Stimulated activated CD8-positive, alpha-beta memory T cell treated with anti-CD3 and anti-CD28 coated beads, Interleukin-12 subunit alpha, Interleukin-12 subunit beta, amount 100 ng/mL, for 4 hours (primary cell): Measurements from ENCODE around the gene DMXL1.

Source experiments
- DNase-seq: peaks from one replicate; pipeline ENCODE4 v3.0.0-alpha.2; 2020; ENCODE audit warnings: low read depth

The DMXL1 gene

DNA sequence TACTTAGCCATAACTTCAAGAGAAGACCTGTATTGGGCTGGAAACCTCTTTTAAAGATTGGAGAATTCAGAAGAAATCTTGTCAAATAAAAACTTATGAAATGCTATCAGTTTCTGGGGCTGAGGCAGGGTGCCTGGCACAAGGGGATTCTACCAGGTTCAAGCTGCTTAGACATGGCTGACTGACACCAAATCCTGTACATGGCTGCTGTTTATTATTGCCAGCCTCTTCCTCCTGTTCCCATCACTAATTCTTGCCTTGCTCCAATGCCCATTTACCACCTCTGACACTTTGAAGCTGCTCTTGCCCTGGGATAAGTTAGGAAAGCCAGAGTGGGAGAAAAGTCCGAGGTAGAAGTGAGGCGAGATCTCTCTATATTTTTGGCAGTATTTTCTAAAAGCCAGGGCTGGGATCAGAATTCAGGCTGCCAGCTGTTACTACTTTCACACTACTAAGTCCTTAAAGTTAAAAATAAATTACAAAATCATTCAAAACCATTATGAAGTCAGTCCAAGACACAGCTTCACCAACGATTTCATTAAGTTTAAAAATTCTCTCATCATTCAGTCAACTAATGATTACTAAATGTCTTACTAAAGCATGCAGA lies 218.7 kb downstream of the DMXL1 start:
- DNase-seq: no peak

DNA sequence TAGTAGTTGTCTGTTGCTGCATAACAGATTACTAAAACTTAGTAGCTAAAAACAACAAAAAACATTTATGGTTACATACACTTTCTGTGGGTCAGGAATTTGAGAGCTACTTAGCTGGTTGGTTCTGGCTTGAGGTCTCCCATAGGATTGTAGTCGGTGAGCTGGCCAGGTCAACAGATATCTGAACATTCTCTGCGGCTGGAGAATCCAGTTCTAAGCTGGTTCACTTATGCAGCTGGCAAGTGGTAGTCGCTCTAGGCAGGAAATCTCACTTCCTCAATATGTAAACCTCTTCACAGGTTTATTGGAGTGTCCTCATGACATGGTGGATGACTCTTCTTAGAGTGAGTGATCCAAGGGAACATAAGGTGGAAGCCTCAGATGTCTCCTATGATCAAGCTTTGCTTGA lies 219.3 kb downstream of the DMXL1 start:
- no peak for DNase-seq

DNA sequence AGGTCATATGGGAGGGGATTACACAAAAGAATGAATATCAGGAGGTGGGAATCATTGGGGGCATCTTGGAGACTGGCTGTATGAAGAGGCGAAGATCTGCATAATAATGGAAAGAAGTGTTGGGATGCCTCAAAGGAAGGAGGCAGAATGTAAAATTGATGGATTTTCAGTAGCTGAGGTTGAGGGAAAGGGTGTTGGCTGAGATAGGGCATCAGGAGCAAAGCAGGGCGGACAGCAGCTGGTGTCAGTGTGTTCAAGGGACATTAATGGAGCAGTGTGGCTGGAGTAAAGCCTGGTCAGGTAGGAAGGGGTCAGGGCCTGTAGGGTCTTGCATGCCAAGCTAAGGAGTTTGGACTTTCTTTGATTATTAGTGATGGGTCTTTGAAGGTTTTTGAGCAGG lies 219.7 kb downstream of the DMXL1 start:
- DNase-seq: no peak

DNA sequence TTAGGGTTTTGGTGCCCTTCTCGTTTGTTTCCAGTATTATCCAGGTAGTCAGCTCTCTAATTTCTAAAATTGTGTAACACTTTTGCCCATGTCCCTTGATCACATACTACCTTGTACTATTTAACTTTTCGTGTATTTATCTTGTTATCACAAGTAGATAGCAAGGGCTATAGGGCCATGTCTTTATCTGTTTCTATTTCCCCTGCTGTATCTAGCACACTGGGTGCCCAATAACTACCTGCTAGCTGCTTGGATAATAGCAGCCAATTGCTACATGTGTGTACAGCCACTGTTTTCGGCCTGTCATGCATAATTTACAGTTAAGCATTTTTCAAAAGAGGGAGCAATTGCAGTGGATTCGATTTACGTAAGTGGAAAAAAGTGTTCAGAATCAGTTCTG lies 220.2 kb downstream of the DMXL1 start:
- no peak for DNase-seq

DNA sequence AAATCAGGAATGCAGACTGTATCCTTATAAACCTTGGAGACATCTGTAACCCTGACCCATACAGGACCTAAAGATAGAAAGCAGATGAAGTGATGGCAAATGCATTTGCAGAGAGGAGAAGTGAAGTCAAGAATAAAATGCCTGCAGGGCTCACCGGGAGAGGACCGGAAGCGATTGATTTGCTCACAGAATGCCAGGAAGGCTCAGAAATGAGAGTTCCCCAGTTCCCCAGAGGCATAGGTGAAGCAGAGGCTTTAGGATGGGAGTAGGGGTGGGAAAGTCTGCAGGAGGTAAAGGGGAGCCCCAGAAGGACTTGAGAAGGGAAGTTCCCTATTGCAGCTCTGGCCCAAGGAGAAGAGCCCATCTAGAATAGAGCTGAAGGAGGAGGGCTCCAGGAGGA lies 221.0 kb downstream of the DMXL1 start:
- no peak for DNase-seq

DNA sequence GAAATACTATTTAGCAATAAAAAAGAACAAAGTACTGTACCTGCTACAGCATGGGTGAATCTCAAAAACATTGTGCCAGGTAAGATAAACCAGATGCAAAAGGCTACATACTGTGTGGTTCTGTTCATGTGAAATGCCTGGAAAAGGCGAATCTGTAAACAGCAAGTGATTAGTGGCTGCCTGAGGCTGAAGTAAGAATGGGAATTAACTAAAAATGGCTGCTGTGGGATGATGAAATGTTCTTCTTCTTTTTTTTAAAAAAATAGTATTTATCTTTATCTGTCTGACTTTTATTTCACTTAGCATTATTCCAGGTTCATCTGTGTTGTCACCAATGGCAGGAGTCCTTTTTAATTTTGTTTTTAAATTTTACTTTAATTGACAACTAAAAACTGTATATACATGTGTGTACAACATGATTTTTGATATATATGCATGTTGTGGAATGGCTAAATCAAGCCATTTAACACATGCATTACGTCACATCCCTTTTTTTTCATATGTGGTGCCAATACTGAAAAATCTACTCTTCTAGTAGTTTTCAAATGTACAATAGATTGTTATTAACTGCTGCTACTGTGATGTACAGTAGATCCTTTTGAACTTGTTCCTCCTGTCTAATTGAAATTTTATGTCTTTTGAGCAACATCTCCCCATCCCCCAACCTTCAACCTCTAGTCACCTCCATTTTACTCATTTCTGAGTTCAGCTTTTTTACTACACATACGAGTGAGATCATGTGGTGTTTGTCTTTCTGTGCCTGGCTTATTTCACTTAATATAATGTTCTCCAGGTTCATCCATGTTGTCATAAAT lies 222.0 kb downstream of the DMXL1 start:
- DNase-seq: no peak

DNA sequence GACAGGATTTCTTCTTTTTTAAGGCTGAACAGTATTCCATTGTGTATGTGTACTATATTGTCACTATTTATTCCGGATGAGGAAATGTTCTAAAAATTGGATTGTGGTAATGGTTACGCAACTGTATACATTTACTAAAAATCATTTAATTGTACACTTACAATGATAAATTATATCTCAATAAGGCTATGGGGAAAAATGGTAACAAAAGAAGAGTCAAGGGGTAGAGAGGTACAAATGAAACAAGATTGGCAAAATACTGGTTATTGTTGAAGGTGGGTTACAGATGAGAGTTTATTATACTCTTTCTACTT lies 222.6 kb downstream of the DMXL1 start:
- no peak for DNase-seq
